ENCODE data around the gene HAGHL. TPM values are rescaled to one million over a fixed set of nuclear protein-coding genes. Genes with fewer than 3 reads are reported as not detected.

HAGHL gene
- total and polyA plus RNA-seq, 10 donors = 7.7 to 75.8 (median 20.3) TPM

GRCh38 chr16:718922-719321 is 8.0 kb upstream of the HAGHL start:
- peaks cover 0 to 40% (median 12%) of the 10 kb centered on the region in 7 donors for H3K27me3 ChIP-seq (replicated peaks in 1 of 7)
- no peak overlapping the region for H3K27ac ChIP-seq
- 87 to 96% (median 89%) methylated on average over 6 of the region's 6 CpGs for WGBS, 5 donors
- H3K4me3 ChIP-seq = no peak overlapping the region
- H3K9me3 ChIP-seq = no peaks in the 10 kb centered on the region
- H3K4me1 ChIP-seq = peaks cover 23 to 88% (median 57%) of the 10 kb centered on the region in 6 donors
- peaks cover 0 to 17% (median 0%) of the 10 kb centered on the region in 6 donors for H3K36me3 ChIP-seq
- intact Hi-C loops (cut with DNase I; ENCODE audit: low total_unique reads) = no loop called here
- no peak for DNase-seq
- TF ChIP-seq, protein P1, sequence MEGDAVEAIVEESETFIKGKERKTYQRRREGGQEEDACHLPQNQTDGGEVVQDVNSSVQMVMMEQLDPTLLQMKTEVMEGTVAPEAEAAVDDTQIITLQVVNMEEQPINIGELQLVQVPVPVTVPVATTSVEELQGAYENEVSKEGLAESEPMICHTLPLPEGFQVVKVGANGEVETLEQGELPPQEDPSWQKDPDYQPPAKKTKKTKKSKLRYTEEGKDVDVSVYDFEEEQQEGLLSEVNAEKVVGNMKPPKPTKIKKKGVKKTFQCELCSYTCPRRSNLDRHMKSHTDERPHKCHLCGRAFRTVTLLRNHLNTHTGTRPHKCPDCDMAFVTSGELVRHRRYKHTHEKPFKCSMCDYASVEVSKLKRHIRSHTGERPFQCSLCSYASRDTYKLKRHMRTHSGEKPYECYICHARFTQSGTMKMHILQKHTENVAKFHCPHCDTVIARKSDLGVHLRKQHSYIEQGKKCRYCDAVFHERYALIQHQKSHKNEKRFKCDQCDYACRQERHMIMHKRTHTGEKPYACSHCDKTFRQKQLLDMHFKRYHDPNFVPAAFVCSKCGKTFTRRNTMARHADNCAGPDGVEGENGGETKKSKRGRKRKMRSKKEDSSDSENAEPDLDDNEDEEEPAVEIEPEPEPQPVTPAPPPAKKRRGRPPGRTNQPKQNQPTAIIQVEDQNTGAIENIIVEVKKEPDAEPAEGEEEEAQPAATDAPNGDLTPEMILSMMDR (IDR thresholded peaks at IDR 0.05 in 8 of 11, conservative IDR thresholded peaks at IDR 0.05 in 3 of 11) = no peak
- TF ChIP-seq POLR2A (IDR thresholded peaks at IDR 0.05) = no peak
- TF ChIP-seq POLR2AphosphoS5 (IDR thresholded peaks at IDR 0.05) = no peak

DNA sequence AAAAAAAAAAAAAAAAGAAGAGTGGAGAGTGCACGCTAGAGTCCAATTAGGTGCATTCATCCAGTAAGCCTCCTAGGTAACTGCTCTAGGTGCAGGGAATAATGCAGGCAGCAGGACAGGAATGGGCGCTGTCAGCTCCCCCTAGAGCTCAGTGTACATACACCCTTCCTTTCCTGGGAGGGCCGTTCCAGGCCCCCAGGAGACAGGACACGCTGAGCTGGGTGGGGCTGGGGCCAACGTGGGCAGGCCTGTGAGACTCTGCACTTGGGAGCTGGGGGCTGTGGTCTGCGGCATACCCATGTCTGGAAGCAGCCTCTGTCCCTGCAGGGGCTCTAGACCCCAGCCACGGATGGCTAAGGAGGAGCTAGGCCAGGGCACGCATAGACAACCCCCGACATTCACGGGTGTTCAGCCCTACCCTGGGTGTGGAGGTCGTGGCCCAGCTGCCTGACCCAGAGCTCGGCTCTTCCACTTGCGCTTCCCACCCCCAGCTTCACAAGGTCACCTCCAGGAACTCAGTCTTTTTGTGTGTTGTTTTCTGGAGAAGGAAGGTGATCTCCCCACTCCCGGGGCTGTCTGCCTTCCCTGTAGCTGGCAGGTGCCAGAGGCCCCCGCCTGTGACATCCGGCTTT is 7.0 kb upstream of the HAGHL start:
- WGBS, 5 donors = 8 to 14% (median 12%) methylated on average over 11 to 16 of the region's 16 CpGs
- Histone ChIP-seq H3K27ac (peak overlapping the region in 7 of 8 donors; percentile 85 to 93 (median 91)), H3K4me1 (peaks cover 19 to 83% (median 48%) of the 10 kb centered on the region in 6 donors), H3K27me3 (replicated peaks in 1 of 7) (peaks cover 0 to 30% (median 12%) of the 10 kb centered on the region in 7 donors), H3K4me3 (peak overlapping the region; percentile 64 to 91 (median 82)), H3K36me3 (peaks cover 0 to 17% (median 0%) of the 10 kb centered on the region in 6 donors), H3K9me3 (no peaks in the 10 kb centered on the region)
- no peak for DNase-seq
- intact Hi-C loops (cut with DNase I; ENCODE audit: low total_unique reads) = no loop called here
- TF ChIP-seq, protein P1 (IDR thresholded peaks at IDR 0.05 in 8 of 11, conservative IDR thresholded peaks at IDR 0.05 in 3 of 11) = no peak
- TF ChIP-seq POLR2A (IDR thresholded peaks at IDR 0.05) = no peak
- TF ChIP-seq POLR2AphosphoS5 (IDR thresholded peaks at IDR 0.05) = no peak

GRCh38 chr16:720447-720989 is 6.4 kb upstream of the HAGHL start:
- peaks cover 19 to 79% (median 46%) of the 10 kb centered on the region in 6 donors for H3K4me1 ChIP-seq
- intact Hi-C loops (cut with DNase I; ENCODE audit: low total_unique reads) = no loop called here
- no peak for DNase-seq
- peaks cover 0 to 17% (median 0%) of the 10 kb centered on the region in 6 donors for H3K36me3 ChIP-seq
- H3K9me3 ChIP-seq = no peaks in the 10 kb centered on the region
- 0 to 1% (median 0%) methylated on average over 14 to 38 of the region's 38 CpGs for WGBS, 5 donors
- peak overlapping the region; percentile 83 to 93 (median 90) for H3K27ac ChIP-seq
- TF ChIP-seq POLR2A (IDR thresholded peaks at IDR 0.05) = no peak
- no peak for TF ChIP-seq POLR2AphosphoS5 (IDR thresholded peaks at IDR 0.05)
- TF ChIP-seq, protein P1 (IDR thresholded peaks at IDR 0.05 in 8 of 11, conservative IDR thresholded peaks at IDR 0.05 in 3 of 11) = no peak
- peaks cover 0 to 29% (median 12%) of the 10 kb centered on the region in 7 donors for H3K27me3 ChIP-seq (replicated peaks in 1 of 7)
- H3K4me3 ChIP-seq = peak overlapping the region; percentile 64 to 91 (median 82)

Measured in spleen (tissue), 11 donors.